Neural cell (in vitro differentiated cells): ENCODE data around the gene FAM83G.

Experiments used
- CTCF ChIP-seq: fragments of 450-650 bp; IDR thresholded peaks from 2 replicates; pipeline ENCODE4 v1.5.1; 2014; ENCODE audit warnings: antibody characterized with exemption, mild to moderate bottlenecking, moderate library complexity; ENCODE audit not compliant: poor library complexity, severe bottlenecking
- EP300 ChIP-seq: fragments of 450-650 bp; conservative IDR thresholded peaks from 2 replicates; pipeline ENCODE4 v1.6.1; 2014; ENCODE audit warnings: antibody characterized with exemption, mild to moderate bottlenecking, moderate library complexity; ENCODE audit not compliant: poor library complexity, severe bottlenecking
- EZH2 ChIP-seq: fragments of 200-600, 300-800 bp; shearing (Covaris generic), sonication (generic); IDR thresholded peaks from 2 replicates; pipeline ENCODE4 v1.6.1; 2014; ENCODE audit warnings: antibody characterized with exemption, low read length, borderline replicate concordance, mild to moderate bottlenecking; ENCODE audit not compliant: insufficient read depth, poor library complexity, severe bottlenecking
- MXI1 ChIP-seq: fragments of 450-650 bp; conservative IDR thresholded peaks from 2 replicates; pipeline ENCODE4 v1.6.1; 2014; ENCODE audit warnings: antibody characterized with exemption, mild to moderate bottlenecking; ENCODE audit not compliant: poor library complexity, severe bottlenecking
- POLR2AphosphoS5 ChIP-seq: IDR thresholded peaks from 2 replicates; pipeline ENCODE4 v1.6.1; 2012
- RAD21 ChIP-seq: fragments of 450-650 bp; conservative IDR thresholded peaks from 2 replicates; pipeline ENCODE4 v1.6.1; 2014; ENCODE audit warnings: antibody characterized with exemption, mild to moderate bottlenecking, moderate library complexity
- REST ChIP-seq: IDR thresholded peaks from 2 replicates; pipeline ENCODE4 v1.6.1; 2012; ENCODE audit warnings: borderline replicate concordance
- SMC3 ChIP-seq: fragments of 450-650 bp; conservative IDR thresholded peaks from 2 replicates; pipeline ENCODE4 v1.6.1; 2014; ENCODE audit warnings: antibody characterized with exemption, mild to moderate bottlenecking, moderate library complexity; ENCODE audit not compliant: poor library complexity
- TAF1 ChIP-seq: IDR thresholded peaks from 2 replicates; pipeline ENCODE4 v1.6.1; 2012; ENCODE audit warnings: low read depth

GRCh38 chr17:18980682-18981334, 23.8 kb downstream of the FAM83G start:
- TF ChIP-seq CTCF (no peak), POLR2AphosphoS5 (no peak), EZH2 (no peak), REST (no peak), EP300 (no peak), RAD21 (no peak), SMC3 (no peak), TAF1 (no peak), MXI1 (no peak)
